GM21723 (cell line): ENCODE measurements around the gene RETREG2.

ENCODE experiments used
- ATAC-seq: cut with Tn5 transposase; IDR thresholded peaks from one replicate; pipeline ENCODE4 v1.9.1; 2021; ENCODE audit warnings: mild to moderate bottlenecking, moderate library complexity; ENCODE audit not compliant: unreplicated experiment

Gene RETREG2

GRCh38 chr2:219168932-219169331, 9.1 kb upstream of the RETREG2 start:
- no peak for ATAC-seq

GRCh38 chr2:219169930-219170654, 8.0 kb upstream of the RETREG2 start, which contains the start of gene SLC23A3:
SLC23A3 (minus strand) TSS chr2:219170029; CDS start chr2:219169984, 45 bp downstream.
- ATAC-seq, result no peak

- no peak for ATAC-seq
Measured at GRCh38 chr2:219171231-219171651, 6.8 kb upstream of the RETREG2 start.

GRCh38 chr2:219172231-219173154, 5.6 kb upstream of the RETREG2 start:
- ATAC-seq, result no peak

GRCh38 chr2:219173176-219173575, 4.9 kb upstream of the RETREG2 start:
- ATAC-seq, result no peak

GRCh38 chr2:219174146-219174545, 3.9 kb upstream of the RETREG2 start:
- no peak for ATAC-seq

GRCh38 chr2:219174801-219175200, 3.3 kb upstream of the RETREG2 start:
- ATAC-seq, result no peak

GRCh38 chr2:219175486-219175885, 2.6 kb upstream of the RETREG2 start:
- no peak for ATAC-seq

- peak; percentile 31 for ATAC-seq
Measured at GRCh38 chr2:219175928-219176817, 1.9 kb upstream of the RETREG2 start.

GRCh38 chr2:219176818-219177551, 1.1 kb upstream of the RETREG2 start, which contains the start of gene CNPPD1:
CNPPD1 (minus strand) TSS chr2:219176925; CDS start chr2:219176828, 97 bp downstream.
- ATAC-seq, result peak; percentile 73

- peak; percentile 24 for ATAC-seq
Measured at GRCh38 chr2:219178377-219179175, 501 bp downstream of the RETREG2 start.

- ATAC-seq, result no peak
Measured at GRCh38 chr2:219179601-219180465, 1.8 kb downstream of the RETREG2 start.

GRCh38 chr2:219180961-219181360, 2.9 kb downstream of the RETREG2 start:
- ATAC-seq, result no peak

- no peak for ATAC-seq
Measured at GRCh38 chr2:219181531-219181930, 3.5 kb downstream of the RETREG2 start.

GRCh38 chr2:219182331-219183150, 4.5 kb downstream of the RETREG2 start:
- ATAC-seq, result no peak

GRCh38 chr2:219183151-219183772, 5.2 kb downstream of the RETREG2 start:
- no peak for ATAC-seq

GRCh38 chr2:219184121-219184520, 6.0 kb downstream of the RETREG2 start:
- no peak for ATAC-seq
